Endothelial cell of umbilical vein (primary cell): ENCODE results near the gene PGBD5. TPM values are rescaled to one million over a fixed set of nuclear protein-coding genes. Genes with fewer than 3 reads are reported as not detected.

ENCODE experiments used
- BruUV-seq: library from RNA; stranded (reverse); fragments of 400-500 nt; replicated peaks from 2 replicates; lab custom pipeline; 2021; lab: Mats Ljungman, UMichigan
- CTCF ChIA-PET: fragments of 300-600, 350-600 bp; sonication (Branson Sonifier 250); formaldehyde crosslinking; loops from one replicate; lab custom pipeline; 2021; ENCODE audit warnings: antibody characterized with exemption, inconsistent platforms; lab: Charles Lee
- POLR2A ChIA-PET: fragments of 300-600, 350-600 bp; sonication (Branson Sonifier 250); formaldehyde crosslinking; loops from one replicate; lab custom pipeline; 2021; ENCODE audit warnings: antibody characterized with exemption, inconsistent platforms; lab: Charles Lee
- DNase-seq: peaks from one replicate; pipeline ENCODE4 v3.0.0-alpha.2; 2011; ENCODE audit warnings: low read depth, low spot score
- FAIRE-seq: peaks from 2 replicates; lab custom pipeline; 2011; peaks lifted over from hg19 to GRCh38; lab: Jason Lieb, UNC
- H2AFZ ChIP-seq: 2 replicates; pipeline ENCODE4 v1.6.0; 2012; ENCODE audit warnings: low read depth, low read length, control low read depth, inconsistent platforms
- H3K27ac ChIP-seq: 2 replicates; pipeline ENCODE4 v1.5.1; 2011; ENCODE audit warnings: low read depth, mild to moderate bottlenecking, control low read depth, low read length, moderate library complexity; ENCODE audit not compliant: insufficient read depth
- H3K27me3 ChIP-seq, 2 experiments: 2 replicates each; pipeline versions ENCODE4 v1.6.0 to v1.6.1; 2011; ENCODE audit warnings: low read length in 2 of 2, mixed read lengths in 1 of 2; ENCODE audit not compliant: control insufficient read depth in 2 of 2, insufficient read depth in 2 of 2
- H3K36me3 ChIP-seq, 2 experiments: 2 replicates in 1 of 2; 3 replicates in 1 of 2; pipeline ENCODE4 v1.5.1; 2011; ENCODE audit warnings: low read length in 2 of 2, mild to moderate bottlenecking in 1 of 2, moderate library complexity in 1 of 2; ENCODE audit not compliant: control insufficient read depth in 2 of 2, insufficient read depth in 2 of 2; ENCODE audit errors: extremely low read depth in 1 of 2
- H3K4me1 ChIP-seq: 3 replicates; pipeline ENCODE4 v1.5.1; 2011; ENCODE audit warnings: mild to moderate bottlenecking, low read length; ENCODE audit not compliant: control insufficient read depth, insufficient read depth; ENCODE audit errors: extremely low read depth
- H3K4me2 ChIP-seq: 2 replicates; pipeline ENCODE4 v1.6.1; 2011; ENCODE audit warnings: low read length, control low read depth, mixed read lengths; ENCODE audit not compliant: insufficient read depth
- H3K4me3 ChIP-seq, 3 experiments: fragments of 200-600 bp in 1 of 3; sonication (generic), shearing (Covaris generic) in 1 of 3; replicated peaks in 1 of 3; 2 replicates each; pipeline ENCODE4 v1.5.1; 2011 to 2016; ENCODE audit warnings: control low read depth in 3 of 3, low read length in 3 of 3, mild to moderate bottlenecking in 2 of 3, inconsistent platforms in 1 of 3, low read depth in 1 of 3, moderate library complexity in 1 of 3; ENCODE audit not compliant: insufficient read depth in 1 of 3
- H3K79me2 ChIP-seq: 2 replicates; pipeline ENCODE4 v1.6.0; 2012; ENCODE audit warnings: low read length, inconsistent platforms; ENCODE audit not compliant: control insufficient read depth, insufficient read depth
- H3K9ac ChIP-seq: replicated peaks from 2 replicates; pipeline ENCODE3; 2011; ENCODE audit warnings: low read length, control low read depth; ENCODE audit not compliant: insufficient read depth; ENCODE audit errors: extremely low read depth
- H3K9me1 ChIP-seq: replicated peaks from 3 replicates; pipeline ENCODE4 v1.6.0; 2011; ENCODE audit warnings: mild to moderate bottlenecking, low read length; ENCODE audit not compliant: control insufficient read depth, insufficient read depth; ENCODE audit errors: extremely low read depth
- H3K9me3 ChIP-seq: replicated peaks from 2 replicates; pipeline ENCODE4 v1.5.1; 2012; ENCODE audit warnings: low read length, inconsistent platforms; ENCODE audit not compliant: control insufficient read depth, insufficient read depth
- H4K20me1 ChIP-seq: replicated peaks from 2 replicates; pipeline ENCODE3; 2011; ENCODE audit warnings: mild to moderate bottlenecking, low read length; ENCODE audit not compliant: control insufficient read depth, insufficient read depth; ENCODE audit errors: extremely low read depth
- EZH2 ChIP-seq: IDR thresholded peaks from 2 replicates; pipeline ENCODE4 v1.6.1; 2012; ENCODE audit warnings: borderline replicate concordance, low read depth, mild to moderate bottlenecking, moderate library complexity, low read length, inconsistent platforms; ENCODE audit not compliant: severe bottlenecking
- FOS ChIP-seq: IDR thresholded peaks from 2 replicates; pipeline ENCODE4 v1.6.1; 2011; ENCODE audit warnings: mild to moderate bottlenecking, low read length, moderate library complexity, borderline replicate concordance; ENCODE audit not compliant: insufficient read depth
- GATA2 ChIP-seq: IDR thresholded peaks from 2 replicates; pipeline ENCODE4 v1.7.0; 2011; ENCODE audit warnings: low read depth, mild to moderate bottlenecking, moderate library complexity, mixed read lengths, low read length; ENCODE audit not compliant: insufficient read length, insufficient read depth
- JUN ChIP-seq: IDR thresholded peaks from 2 replicates; pipeline ENCODE4 v1.6.1; 2011; ENCODE audit warnings: borderline replicate concordance, low read depth; ENCODE audit not compliant: insufficient read length, insufficient read depth
- MYC ChIP-seq: IDR thresholded peaks from one replicate; pipeline ENCODE4 v1.6.1; 2011; ENCODE audit warnings: mild to moderate bottlenecking, low read depth, low read length
- POLR2A ChIP-seq: IDR thresholded peaks from 2 replicates; pipeline ENCODE4 v1.6.1; 2012; ENCODE audit warnings: low read depth, mild to moderate bottlenecking, control low read depth, low read length
- POLR2AphosphoS5 ChIP-seq: IDR thresholded peaks from 2 replicates; pipeline ENCODE4 v1.6.1; 2012; ENCODE audit warnings: low read depth, mild to moderate bottlenecking, control low read depth, low read length, moderate library complexity; ENCODE audit not compliant: insufficient read depth
- dilution Hi-C: fragments of 300-500 bp; cut with MboI; formaldehyde crosslinking; loops from one replicate; pipeline ENCODE4 v1.15.0; 2019; ENCODE audit warnings: low sequenced_read_pairs; ENCODE audit not compliant: extremely low pct_ligation_motif_present
- intact Hi-C: fragments of 100-400 bp; cut with micrococcal nuclease; formaldehyde crosslinking; loops from one replicate; pipeline ENCODE4 v1.10.0; 2022
- polyA plus RNA-seq, 4 experiments: library from polyadenylated mRNA; depleted of rRNA in 3 of 4; stranded (reverse) in 3 of 4; unstranded in 1 of 4; fragments of >200 nt; gene quantifications; 2 replicates each; pipeline versions ENCODE4 v1.2.1 to v1.2.3, GENCODE V29; 2011 to 2012; ENCODE audit warnings: missing spikeins in 1 of 4
- total RNA-seq: library from RNA; stranded (reverse); gene quantifications from 2 replicates; pipeline ENCODE4 v1.2.3, GENCODE V29; 2021
- TF ChIP-seq, protein P1 (sequence below), 2 donors: IDR thresholded peaks; 1 replicate in 1 of 2; 2 replicates in 1 of 2; pipeline ENCODE4 v1.5.1; 2011; ENCODE audit warnings: low read length in 2 of 2, mild to moderate bottlenecking in 2 of 2, moderate library complexity in 2 of 2, control low read depth in 1 of 2, inconsistent platforms in 1 of 2, low read depth in 1 of 2; ENCODE audit not compliant: insufficient read depth in 1 of 2; ENCODE audit errors: extremely low read depth in 1 of 2
- TF ChIP-seq, protein P2 (sequence below): IDR thresholded peaks from 2 replicates; pipeline ENCODE4 v1.6.1; 2011; ENCODE audit not compliant: insufficient read depth, insufficient read length

The PGBD5 gene
- total and polyA plus RNA-seq, 2 donors (not counting 3 experiments of a cell fraction or from before 2014, with no cell fraction given) = 0.03 TPM; not detected in 1

DNA sequence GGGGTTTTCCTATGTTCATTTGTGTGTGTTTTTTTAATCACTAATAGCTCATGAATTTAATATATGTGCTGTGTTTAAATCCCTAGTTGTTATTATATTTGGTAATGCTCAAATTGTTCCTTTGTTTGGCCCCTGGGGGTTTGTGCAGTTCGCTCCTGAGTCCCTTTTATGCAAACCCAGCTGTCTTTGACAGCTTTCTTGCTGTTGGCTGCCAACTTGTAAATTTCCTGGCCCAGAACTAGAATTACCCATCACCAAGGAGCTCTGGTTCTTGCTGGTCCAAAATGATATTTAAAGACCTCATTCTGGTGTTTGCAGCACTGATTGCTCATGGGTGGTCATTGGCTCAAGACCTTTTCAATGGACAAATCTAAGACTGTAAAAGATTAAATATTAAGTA lies 39.6 kb upstream of the PGBD5 start:
- Histone ChIP-seq H3K4me2 (no peak overlapping the region), H3K79me2 (no peaks in the 10 kb centered on the region), H2AFZ (no peak overlapping the region), H3K4me1 (no peaks in the 10 kb centered on the region), H3K4me3 (no peak overlapping the region), H3K27me3 (no peaks in the 10 kb centered on the region), H3K9me1 (no peaks in the 10 kb centered on the region), H3K27ac (no peak overlapping the region), H4K20me1 (no peaks in the 10 kb centered on the region), H3K9me3 (no peaks in the 10 kb centered on the region), H3K9ac (no peak overlapping the region), H3K36me3 (no peaks in the 10 kb centered on the region)
- DNase-seq = no peak
- POLR2A ChIA-PET = no interaction called here
- intact Hi-C loops (no loop called here), dilution Hi-C loops (no loop called here)
- no peak for TF ChIP-seq POLR2A
- TF ChIP-seq POLR2AphosphoS5 = no peak
- TF ChIP-seq GATA2 = no peak
- TF ChIP-seq JUN = no peak
- no peak for TF ChIP-seq MYC
- TF ChIP-seq EZH2 = no peak
- TF ChIP-seq, protein P1, sequence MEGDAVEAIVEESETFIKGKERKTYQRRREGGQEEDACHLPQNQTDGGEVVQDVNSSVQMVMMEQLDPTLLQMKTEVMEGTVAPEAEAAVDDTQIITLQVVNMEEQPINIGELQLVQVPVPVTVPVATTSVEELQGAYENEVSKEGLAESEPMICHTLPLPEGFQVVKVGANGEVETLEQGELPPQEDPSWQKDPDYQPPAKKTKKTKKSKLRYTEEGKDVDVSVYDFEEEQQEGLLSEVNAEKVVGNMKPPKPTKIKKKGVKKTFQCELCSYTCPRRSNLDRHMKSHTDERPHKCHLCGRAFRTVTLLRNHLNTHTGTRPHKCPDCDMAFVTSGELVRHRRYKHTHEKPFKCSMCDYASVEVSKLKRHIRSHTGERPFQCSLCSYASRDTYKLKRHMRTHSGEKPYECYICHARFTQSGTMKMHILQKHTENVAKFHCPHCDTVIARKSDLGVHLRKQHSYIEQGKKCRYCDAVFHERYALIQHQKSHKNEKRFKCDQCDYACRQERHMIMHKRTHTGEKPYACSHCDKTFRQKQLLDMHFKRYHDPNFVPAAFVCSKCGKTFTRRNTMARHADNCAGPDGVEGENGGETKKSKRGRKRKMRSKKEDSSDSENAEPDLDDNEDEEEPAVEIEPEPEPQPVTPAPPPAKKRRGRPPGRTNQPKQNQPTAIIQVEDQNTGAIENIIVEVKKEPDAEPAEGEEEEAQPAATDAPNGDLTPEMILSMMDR (IDR thresholded peaks at IDR 0.05; ENCODE audit: extremely low read depth in 1 of 2, insufficient read depth in 1 of 2, low read depth in 1 of 2, low read length in 2 of 2) = no peak
- no peak for TF ChIP-seq FOS
- TF ChIP-seq, protein P2, sequence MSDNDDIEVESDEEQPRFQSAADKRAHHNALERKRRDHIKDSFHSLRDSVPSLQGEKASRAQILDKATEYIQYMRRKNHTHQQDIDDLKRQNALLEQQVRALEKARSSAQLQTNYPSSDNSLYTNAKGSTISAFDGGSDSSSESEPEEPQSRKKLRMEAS = no peak
- CTCF ChIA-PET = no interaction called here
- no peak for FAIRE-seq
- no TSS peak for BruUV-seq
